ENCODE results near the gene HNRNPM.

The HNRNPM gene

GRCh38 chr19:8529369-8530006 is 84.7 kb downstream of the HNRNPM start:
- Histone ChIP-seq H3K27ac (no peak overlapping the region), H3K4me3 (no peak overlapping the region)
- no peak for TF ChIP-seq CTCF (IDR thresholded peaks at IDR 0.05)
- DNase-seq (ENCODE audit: low spot score) = no peak

- H3K4me3 ChIP-seq = no peak overlapping the region
- TF ChIP-seq CTCF (IDR thresholded peaks at IDR 0.05) = no peak
- no peak for DNase-seq (ENCODE audit: low spot score)
- H3K27ac ChIP-seq = no peak overlapping the region
These were observed 85.4 kb downstream of the HNRNPM start for GRCh38 chr19:8530061-8530679.

- no peak for DNase-seq (ENCODE audit: low spot score)
- Histone ChIP-seq H3K27ac (no peak overlapping the region), H3K4me3 (no peak overlapping the region)
- no peak for TF ChIP-seq CTCF (IDR thresholded peaks at IDR 0.05)
These were observed 86.7 kb downstream of the HNRNPM start for GRCh38 chr19:8531470-8531869.

GRCh38 chr19:8532225-8532624 is 87.5 kb downstream of the HNRNPM start:
- DNase-seq (ENCODE audit: low spot score) = no peak
- H3K4me3 ChIP-seq = no peak overlapping the region
- no peak overlapping the region for H3K27ac ChIP-seq
- no peak for TF ChIP-seq CTCF (IDR thresholded peaks at IDR 0.05)

GRCh38 chr19:8536282-8536681 is 91.5 kb downstream of the HNRNPM start:
- TF ChIP-seq CTCF (IDR thresholded peaks at IDR 0.05) = no peak
- no peak for DNase-seq (ENCODE audit: low spot score)
- Histone ChIP-seq H3K4me3 (no peak overlapping the region), H3K27ac (no peak overlapping the region)

- Histone ChIP-seq H3K27ac (no peak overlapping the region), H3K4me3 (no peak overlapping the region)
- TF ChIP-seq CTCF (IDR thresholded peaks at IDR 0.05) = no peak
- DNase-seq (ENCODE audit: low spot score) = no peak
These were observed 92.3 kb downstream of the HNRNPM start for GRCh38 chr19:8537099-8537498.

Data from coronary artery (tissue), 2 donors.